Glomerular visceral epithelial cell (primary cell): ENCODE results near the gene ELFN1.
"Not testable (repeated sequence)": the region's sequence is repeated elsewhere in the genome, so short reads cannot be mapped to it uniquely, and the experiment has no call there.

Experiments used
- DNase-seq: peaks from one replicate; pipeline ENCODE4 v3.0.0-alpha.2; 2016; ENCODE audit errors: extremely low spot score

The ELFN1 gene

DNA sequence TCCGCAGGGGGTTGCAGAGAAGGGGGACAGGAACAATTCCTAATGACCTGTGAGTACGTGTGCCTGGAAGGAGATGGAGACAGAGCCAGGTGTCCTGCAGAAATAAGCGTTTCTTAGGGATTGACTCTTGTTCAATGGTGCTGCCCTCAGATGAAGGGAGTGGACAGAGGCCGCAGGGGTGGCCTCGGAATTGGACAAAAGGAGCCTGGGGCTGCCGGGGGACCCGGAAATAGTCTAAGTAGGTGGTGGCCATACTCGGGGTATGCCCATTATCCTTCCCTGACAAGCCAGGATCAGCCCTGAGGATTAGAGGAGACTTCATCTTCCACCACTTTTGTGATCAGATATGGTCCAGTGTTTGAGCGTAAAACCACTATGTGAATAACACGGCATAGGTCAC is 39.2 kb downstream of the ELFN1 start:
- no peak for DNase-seq

DNA sequence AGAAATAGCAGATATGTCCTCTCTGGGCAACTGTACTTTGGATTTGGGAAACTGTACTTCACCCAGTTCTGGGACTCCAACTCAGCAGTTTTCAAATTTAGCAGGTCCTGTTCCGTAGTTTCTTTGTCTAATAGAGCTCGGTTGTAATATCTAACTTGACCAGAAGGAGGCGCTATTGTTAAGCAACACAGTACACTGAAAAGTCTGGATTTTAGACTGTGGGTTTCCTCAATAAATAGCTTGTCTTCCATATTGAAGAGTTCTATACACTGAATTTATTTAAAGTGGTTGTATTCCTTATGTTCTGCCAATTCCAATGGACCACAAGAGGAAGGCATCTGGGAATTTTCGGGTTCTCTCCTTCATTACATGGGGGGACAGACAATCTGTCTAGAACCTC is 39.8 kb downstream of the ELFN1 start:
- no peak for DNase-seq

DNA sequence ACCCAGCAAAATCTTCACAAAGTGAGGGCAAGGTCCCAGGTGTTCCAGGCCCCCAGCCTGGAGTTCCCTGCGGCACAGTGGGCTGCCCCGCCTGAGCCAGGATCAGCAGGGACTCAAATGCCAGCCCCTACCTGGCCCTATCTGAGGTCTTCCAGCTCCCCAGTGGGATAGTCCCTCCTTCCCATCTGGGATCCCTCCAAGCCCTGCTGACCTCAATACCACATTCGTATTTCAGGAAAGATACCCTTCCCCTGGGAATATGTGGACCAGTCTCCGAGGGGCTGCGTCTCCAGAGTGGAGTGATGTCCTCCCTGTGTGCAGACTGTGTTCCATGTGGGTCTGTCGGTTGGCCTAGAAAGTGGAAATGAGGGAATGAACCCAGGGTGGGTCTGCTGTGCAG is 40.9 kb downstream of the ELFN1 start:
- DNase-seq = no peak

DNA sequence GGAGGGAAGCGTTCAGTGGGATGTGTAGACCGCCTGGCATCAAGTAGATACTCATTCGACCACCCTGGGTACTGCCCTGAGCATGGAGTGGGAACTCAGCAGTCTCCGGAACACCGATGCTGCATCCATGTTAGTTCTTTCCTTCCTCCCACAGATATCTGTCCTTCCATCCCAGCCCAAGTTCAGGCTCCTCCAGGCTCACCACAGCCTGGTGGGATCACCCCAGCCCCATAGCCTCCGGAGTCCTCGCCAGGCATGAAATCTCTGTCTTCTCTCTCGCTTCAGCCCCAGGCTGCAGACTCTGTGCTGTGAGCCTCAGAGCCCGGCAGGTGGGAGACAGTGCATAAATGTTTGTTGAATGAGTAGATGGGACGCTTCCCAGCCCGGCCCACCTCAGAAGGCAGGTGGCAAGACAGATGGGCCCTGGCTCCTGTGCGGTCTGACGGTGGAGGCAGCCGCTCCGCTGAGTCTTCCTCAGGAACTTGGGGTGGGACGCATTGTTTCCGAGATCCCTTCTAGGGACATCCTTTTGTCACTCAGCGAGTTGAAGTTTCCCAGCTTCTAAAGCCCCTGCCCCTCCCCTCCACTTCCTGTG is 42.9 kb downstream of the ELFN1 start:
- DNase-seq = no peak

DNA sequence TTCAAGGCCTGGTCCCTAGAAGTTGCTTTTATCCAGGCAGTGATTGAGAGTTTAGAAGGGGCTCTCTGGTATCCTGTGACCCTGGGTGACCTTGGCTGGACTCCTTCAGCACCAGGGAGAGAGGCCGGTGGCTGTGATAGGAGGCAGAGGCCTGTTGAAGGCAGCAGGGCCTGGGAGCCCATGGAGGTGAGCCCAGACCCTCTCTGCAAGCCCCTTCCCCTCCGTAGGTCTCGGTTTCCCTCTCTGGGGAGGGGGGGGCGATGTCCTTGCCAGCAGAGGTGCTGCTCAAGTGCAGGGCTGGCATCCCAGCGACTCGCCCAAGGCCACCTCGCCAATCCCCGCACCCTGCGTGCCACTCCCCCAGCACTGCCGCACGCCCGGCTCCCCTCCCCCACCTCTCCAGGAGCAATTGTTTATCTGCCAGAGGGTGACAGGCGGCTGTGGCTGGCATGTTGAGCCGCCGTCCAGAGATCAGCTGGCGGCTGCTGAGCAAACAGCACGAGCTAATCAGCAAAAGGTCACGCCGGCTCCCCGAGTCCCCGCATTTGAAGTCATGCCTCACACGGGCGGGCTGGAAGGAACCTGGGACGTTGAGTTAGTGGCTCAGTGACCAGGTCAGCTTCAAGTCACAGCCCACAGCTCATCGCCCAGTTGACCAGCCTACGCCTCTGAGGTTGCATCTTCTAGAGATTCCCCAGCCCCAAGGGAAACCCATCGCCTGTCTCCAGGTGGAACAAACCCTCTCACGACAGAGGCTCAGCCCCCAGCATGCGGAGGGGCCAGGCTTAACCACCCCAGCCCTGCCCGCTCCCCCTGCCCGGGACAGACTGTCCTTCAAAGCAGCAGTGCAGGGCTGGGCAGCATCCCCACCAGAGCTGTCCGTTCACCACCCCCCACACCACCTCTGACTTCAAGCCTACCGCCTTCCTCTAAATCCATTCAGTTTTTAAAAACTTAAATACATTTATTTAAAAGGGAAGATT is 43.7 kb downstream of the ELFN1 start:
- DNase-seq = no peak

DNA sequence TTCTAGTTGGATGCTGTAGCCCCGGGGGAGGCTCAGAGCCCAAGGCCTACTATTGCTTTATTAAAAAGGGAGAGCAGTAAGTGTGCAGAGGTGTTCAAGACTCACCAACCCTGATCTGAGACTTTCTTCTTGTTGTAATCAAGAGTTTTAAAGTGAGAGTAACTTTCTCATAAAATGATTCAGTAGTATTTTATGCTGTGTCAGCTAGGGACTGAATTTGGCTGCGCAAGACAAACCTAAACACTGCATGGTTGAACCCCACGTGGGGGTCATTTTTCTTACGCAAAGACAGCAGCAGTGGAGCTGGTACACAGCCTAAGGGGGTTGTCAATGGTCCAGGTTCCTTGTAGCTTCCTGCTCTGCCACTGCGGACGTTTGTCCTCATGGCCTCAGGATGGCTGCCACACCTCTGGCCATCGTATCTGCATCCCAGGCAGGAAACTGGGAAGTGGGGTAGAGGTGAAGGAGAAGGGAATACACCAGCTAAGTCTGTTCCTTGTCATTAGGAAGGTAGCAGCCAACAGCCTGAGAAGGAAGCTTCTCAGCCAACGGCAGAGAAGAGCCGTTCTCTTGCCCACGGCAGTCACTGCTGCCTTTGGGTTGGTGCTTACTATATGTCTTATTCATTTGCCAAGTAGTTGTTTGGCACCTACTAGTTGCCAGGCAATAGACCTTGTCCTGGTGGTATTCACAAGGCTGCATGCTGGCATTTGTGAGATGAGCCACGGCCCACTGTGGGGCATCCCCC is 44.7 kb downstream of the ELFN1 start:
- no peak for DNase-seq

DNA sequence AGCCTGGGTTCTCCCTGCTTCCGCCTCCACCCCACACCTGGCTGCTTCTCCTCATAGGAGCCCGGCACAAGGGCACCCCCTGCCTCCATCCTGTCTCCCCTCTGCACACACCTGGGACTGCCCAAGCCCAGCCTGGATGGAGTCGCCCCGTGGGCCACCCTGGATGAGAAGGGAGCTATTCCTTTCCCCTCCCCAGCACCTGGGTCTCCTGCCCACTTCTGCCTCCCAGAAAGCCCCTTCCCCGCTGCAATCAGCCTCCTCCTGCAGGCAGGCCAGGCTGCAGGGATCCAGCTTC is 45.2 kb downstream of the ELFN1 start:
- no peak for DNase-seq

DNA sequence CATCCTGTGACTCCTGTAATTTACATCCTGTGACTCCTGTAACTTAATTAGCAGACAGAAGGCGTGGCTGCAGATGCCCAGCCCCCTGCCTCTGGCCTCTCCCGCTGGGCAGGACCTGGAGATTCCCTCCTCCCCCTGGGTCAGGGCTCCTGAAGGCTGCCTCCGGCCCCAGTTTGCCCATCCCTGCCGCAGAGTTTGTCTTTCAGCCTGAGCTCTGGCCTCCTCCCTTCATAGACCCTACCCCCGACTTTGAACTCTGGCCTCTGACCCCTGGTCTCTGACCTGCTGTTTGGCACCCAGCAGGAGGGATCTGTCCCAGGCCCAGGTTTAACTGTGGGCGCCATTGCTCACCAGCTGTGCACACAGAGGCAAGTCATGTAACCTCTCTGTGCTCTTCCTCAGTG is 45.6 kb downstream of the ELFN1 start:
- DNase-seq = no peak

DNA sequence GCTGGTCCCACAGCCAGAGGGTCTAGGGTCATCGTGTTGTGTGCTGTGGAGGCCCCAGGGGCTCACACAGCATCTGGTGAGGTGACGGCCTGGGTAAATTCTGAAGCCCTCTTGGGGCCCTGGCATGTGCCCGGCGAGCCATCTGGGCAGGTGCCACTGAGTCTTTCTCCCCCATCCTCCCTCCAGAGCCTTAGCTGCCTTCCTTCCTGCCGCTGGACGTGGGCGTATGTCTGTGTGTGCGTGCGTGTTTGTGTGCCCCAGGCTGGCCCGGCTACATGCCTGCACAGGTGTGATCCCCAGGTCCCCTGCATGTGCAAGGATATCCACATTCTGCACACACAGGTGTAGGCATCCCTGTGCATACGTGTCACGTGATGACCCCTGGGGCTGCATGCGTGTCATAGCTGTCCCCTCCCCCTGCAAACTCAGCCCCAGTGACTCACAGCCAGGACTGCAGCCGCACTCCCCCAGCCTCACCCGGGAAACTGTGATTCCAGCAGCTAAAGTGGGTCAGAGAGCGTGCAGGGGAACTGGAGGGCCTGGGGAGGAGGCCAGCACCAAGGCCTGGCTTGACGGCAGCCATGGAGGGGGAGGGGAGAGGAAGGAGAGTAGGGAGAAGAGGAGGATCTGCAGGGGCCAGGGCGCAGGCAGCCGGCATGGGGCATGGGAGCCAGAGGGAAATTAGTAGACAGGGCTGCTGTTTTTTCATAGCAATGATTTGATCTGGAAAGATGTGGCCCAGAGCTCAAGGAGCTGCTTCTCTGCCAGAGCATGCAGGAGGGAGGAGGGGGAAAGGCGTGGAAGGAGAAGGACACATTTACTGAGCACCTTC is 46.4 kb downstream of the ELFN1 start:
- DNase-seq = no peak

DNA sequence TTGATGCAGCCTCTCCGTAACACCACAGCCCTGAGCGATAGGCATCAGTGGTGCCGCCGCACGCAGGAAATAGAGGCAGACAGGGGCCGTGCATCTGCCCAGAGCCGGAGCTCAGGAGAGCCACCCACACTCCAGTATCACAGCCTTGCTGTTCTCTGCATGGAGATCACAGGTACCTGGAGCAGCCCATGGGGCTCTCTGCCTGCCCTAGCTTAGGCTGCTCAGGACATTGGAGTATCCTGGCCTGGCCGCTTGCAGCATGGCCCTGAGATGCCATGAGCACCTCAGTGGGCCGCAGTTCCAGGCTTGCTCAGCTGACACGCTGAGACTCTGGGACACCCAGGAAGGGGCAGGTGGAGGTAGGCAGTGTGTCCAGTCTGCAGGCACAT is 47.0 kb downstream of the ELFN1 start:
- no peak for DNase-seq

DNA sequence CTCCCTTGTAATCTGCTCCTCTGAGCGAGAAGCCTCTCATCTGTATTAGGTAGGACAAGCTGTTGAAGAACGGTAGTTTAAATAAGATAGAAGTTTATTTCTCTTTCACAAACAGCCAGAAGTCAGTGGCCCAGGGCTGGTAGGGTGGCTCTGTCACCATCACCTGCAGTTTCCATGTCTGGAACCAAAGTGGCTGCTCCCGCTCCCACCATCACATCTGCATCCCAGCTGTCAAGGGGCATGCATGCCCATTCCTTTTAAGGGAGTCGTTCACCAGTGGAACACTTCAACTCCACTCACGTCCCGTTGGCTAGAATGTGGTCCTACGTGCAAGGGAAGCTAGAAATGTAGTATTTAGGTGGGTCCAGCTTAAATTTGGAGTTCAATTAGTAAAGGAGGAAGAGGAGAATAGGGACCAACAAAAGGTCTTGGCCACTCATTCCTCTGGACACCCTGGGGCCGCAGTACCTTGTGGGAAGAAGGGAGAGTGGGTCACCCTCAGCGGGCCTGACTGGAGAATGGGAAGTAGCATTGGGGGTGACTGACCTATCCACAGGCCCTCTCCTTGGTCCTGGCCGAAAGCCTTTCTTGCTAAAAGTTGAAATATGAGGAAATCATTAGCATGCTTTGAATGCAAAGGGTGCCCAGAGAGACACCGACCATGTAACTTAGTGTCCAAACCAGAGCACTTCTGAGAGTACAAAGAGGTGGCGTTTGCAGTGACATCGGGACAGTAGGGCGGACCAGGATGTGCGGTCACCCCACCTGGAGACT is 48.0 kb downstream of the ELFN1 start:
- no peak for DNase-seq

DNA sequence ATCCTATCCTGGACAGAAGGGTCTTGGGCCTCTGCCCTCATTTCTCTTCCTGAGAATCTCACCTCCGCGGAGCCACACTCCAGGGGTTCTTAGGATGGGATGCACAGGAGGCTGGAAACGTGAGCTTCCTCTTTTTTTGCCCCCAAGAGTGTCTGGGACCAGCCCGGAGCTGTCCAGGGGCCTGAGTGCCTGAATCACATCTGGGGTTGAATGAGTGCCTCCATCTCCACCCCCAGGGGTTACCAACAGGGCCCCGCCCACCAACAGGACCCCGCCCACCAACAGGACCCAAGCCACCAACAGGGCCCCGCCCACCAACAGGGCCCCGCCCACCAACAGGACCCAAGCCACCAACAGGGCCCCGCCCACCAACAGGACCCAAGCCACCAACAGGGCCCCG is 48.8 kb downstream of the ELFN1 start:
- DNase-seq = not testable (repeated sequence)

DNA sequence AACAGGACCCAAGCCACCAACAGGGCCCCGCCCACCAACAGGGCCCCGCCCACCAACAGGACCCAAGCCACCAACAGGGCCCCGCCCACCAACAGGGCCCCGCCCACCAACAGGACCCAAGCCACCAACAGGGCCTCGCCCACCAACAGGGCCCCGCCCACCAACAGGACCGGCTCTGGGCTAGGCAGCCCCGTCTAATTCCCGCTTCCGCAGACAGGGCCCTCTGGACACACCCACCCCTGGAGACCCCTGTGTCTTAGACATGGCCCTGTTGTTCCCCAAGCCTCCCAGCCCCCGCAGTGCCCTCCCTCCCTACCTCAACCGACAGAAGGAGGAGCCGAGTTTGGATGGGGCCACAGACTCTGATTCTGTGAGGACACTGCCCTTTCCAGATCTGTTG is 49.2 kb downstream of the ELFN1 start:
- DNase-seq = not testable (repeated sequence)

DNA sequence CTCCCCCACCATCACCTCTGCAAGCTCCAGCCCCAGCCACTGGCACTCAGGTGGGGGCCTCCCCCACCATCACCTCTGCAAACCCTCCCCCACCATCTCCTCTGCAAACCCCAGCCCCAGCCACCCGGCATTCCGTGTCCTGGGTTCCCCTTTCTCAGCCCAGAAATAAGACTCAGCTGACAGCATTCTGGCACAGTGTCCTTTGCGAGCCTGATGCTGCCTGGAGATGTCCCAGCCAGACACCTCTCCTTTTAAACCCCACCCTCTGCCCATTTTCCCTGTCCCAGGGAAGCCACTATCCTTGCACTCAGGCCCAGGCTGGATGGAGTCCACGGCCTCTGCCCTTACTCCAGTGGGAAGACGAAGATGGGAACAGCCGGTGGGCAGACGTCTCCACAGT is 49.8 kb downstream of the ELFN1 start:
- no peak for DNase-seq

DNA sequence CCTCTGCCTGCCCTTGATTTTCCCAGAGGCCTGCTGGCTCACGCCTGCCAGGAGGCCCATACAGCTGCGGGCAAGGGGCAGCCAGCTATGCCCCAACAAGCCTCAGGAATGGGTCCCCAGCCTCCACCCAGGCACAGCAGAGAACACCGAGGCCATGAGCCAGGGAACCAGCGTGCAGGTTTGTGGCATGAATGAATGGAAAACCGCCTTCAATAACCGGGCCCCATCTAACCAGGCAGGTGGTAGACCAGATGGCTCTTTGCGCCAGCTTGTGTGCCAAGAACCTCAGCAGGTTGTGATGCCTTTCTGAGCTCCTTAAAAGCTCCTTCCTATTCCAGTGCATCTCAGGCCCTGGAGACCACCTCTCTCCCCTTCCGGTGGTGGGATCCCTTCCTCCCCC is 50.2 kb downstream of the ELFN1 start:
- DNase-seq = no peak

DNA sequence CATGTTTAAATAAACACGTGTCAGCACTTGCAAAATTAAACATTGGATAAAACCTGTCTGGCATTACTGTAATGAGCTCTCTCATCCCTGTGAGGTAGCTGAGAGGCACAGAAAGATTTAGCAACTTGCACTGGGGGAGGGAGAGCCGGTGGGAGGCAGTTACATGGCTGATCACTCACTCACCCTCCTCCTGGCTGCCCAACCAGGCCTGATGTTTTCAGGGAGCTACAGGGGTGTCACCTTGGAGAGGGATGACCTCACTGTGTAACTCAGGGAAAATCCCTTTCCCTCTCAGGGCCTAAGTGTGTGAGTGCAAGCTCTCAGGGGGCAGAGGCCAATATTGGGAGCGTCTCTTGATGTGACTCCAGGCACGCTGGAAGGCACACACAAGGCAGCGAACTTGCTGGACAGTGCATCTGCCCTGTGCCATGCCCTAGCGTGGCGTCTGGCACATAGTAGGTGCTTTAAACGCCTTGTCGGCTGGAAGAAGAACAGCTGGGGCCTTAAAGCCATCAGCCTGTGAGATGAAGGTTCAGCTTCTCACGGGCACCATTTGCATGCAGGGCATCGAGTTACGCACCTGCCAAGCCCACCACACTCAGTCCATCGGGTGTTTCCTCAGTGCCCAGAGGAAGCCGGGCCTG is 51.1 kb downstream of the ELFN1 start:
- DNase-seq = peak; percentile 15

DNA sequence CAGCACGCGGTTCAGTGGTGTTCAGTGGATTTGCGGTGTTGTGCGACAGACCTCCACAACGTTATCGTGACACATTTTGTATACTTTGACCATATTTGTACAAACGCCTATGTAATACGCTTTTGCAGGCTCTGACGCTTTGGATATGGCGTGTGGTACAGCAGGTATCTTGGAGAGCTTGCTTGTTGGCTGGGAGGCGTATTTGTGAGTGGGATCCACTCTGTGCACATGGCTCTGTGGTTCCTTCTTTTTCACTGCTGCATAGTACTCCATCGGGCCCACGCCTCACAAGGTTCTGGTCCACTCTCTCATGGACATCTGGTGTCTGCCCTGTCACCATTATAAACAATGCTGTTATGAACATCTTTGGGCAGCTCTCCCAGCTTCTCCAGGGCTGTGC is 53.2 kb downstream of the ELFN1 start:
- DNase-seq = no peak

DNA sequence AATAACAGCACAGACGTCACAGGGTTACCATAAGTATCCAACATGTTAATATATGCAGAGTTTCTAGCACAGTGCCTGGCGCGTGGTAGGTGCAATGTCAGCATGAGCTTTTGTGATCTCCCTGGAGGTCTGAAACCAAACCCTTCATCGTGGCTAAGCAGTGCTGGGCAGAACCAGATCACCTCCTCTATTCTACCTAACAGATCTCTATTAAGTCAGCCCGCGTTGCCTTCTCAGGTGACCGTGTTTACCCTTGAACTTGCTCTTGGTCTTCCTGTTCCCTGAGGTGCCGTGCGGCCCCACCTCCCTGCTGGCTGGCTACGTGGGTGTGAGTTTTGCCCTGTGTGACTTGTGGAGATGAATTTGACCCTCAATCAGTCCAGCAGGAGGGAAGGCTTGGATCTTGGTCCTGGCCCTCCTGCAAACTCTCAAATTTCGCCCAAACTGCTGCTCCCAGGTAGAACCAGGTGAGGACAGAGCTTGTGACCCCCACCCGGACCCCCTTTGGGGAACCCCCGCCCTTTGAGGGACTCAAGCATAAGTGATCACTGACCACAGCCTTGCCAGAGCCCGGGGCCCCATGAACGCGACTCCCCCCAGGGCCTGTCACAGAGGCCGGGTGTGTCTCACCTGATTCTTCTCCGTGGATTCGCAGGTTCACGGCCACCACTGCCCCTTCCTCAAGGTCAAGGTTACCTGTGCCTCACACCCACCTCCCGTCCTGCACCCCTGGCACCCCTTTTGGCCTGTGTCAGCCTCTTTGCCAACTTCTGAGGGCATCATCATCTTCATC is 54.2 kb downstream of the ELFN1 start:
- DNase-seq = no peak

DNA sequence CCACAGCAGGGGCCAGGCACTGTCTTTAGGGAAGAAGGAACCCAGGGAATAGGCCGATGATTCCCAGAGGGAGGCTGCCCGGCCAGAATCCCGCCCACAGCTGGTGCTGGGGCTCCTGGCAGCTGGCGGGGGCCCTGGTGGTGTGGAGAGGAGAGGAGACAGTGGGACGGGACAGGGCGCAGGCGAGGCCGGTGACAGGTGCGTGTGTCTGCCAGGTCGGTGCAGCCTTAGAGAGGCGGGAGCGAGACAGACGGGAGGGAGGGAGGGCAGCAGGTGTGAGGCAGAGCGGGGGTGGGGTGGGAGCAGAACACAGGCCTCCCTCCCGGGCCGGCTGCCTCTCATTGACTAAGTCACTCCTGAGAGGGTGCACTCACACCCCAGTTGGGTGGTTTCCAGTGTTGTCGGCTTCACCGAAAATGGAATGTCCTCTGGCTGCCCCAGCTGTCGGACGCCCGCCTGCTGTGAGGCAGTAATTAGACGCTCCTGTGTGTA is 55.2 kb downstream of the ELFN1 start:
- no peak for DNase-seq
